GM23248 (cell line): ENCODE measurements around the gene BCR.

Experiments used
- EZH2 ChIP-seq: fragments of 200-600 bp; sonication (generic); IDR thresholded peaks from 2 replicates; pipeline ENCODE4 v1.6.1; 2018; ENCODE audit warnings: antibody characterized with exemption, mild to moderate bottlenecking; ENCODE audit not compliant: insufficient read depth, poor library complexity, severe bottlenecking
- EZH2phosphoT487 ChIP-seq: fragments of 200-600 bp; sonication (generic); IDR thresholded peaks from 2 replicates; pipeline ENCODE4 v1.6.1; 2018; ENCODE audit warnings: antibody characterized with exemption, moderate library complexity, mild to moderate bottlenecking, low read depth; ENCODE audit not compliant: insufficient read depth

- TF ChIP-seq EZH2phosphoT487: no peak
- no peak for TF ChIP-seq EZH2
Observed at GRCh38 chr22:23261900-23262450, 81.7 kb downstream of the BCR start.
